Mesothelial cell of epicardium (in vitro differentiated cells): ENCODE measurements around the gene ME3. TPM values are rescaled to one million over a fixed set of nuclear protein-coding genes. Genes with fewer than 3 reads are reported as not detected.
A peak's percentile ranks its signal among the peaks of the same experiment; 100 is the strongest.

Experiments used
- DNase-seq, 2 experiments: peaks; one replicate each; pipeline ENCODE4 v3.0.0; 2021; ENCODE audit warnings: low spot score in 2 of 2; ENCODE audit not compliant: unreplicated experiment in 2 of 2
- H3K27ac Mint-ChIP-seq: 2 replicates; pipeline ENCODE4 v1.8.0; 2021; ENCODE audit warnings: mixed read lengths
- H3K27me3 Mint-ChIP-seq: 2 replicates; pipeline ENCODE4 v1.8.0; 2021; ENCODE audit warnings: low read depth, mixed read lengths
- H3K36me3 Mint-ChIP-seq: 2 replicates; pipeline ENCODE4 v1.8.0; 2021; ENCODE audit warnings: mixed read lengths
- H3K4me1 Mint-ChIP-seq: 2 replicates; pipeline ENCODE4 v1.8.0; 2021; ENCODE audit warnings: mixed read lengths
- H3K4me3 Mint-ChIP-seq: 2 replicates; pipeline ENCODE4 v1.8.0; 2021; ENCODE audit warnings: mild to moderate bottlenecking, moderate library complexity, mixed read lengths
- H3K9me3 Mint-ChIP-seq: 2 replicates; pipeline ENCODE4 v1.8.0; 2021; ENCODE audit warnings: mixed read lengths
- total RNA-seq: library from RNA; stranded (reverse); gene quantifications from 3 replicates; pipeline ENCODE4 v1.2.1, GENCODE V29; 2021
- TF ChIP-seq, protein P1 (sequence below): fragments of 200-600 bp; sonication (generic); IDR thresholded peaks from one replicate; pipeline ENCODE4 v1.5.0; 2021; ENCODE audit warnings: antibody characterized with exemption; ENCODE audit not compliant: unreplicated experiment

The ME3 gene
- total RNA-seq, 1 donor from 2014 or later = 11.8 TPM

DNA sequence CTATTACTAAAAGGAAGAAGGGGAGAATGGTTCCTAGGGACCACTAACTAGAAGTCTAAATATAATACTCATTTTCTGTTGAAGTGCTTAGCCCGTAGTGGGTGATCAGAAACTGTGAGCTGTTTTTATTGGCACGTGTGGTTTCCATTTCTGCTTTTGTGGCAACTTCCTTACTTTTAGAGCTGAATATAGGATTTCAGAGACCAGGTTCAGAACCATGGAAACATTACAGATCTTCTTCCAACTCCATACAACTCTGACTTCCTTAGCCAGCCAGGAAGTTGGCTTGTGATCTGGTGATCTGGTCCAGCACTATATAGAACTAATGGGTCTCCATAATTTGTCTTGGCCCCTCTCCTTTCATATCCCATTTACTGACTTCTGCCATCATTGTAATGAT is 2.6 kb upstream of the ME3 start:
- Mint-ChIP-seq H3K27ac (no peak overlapping the region), H3K4me1 (peaks cover 15% of the 10 kb centered on the region), H3K27me3 (peaks cover 48% of the 10 kb centered on the region), H3K9me3 (no peaks in the 10 kb centered on the region), H3K4me3 (no peak overlapping the region), H3K36me3 (no peaks in the 10 kb centered on the region)
- TF ChIP-seq, protein P1, sequence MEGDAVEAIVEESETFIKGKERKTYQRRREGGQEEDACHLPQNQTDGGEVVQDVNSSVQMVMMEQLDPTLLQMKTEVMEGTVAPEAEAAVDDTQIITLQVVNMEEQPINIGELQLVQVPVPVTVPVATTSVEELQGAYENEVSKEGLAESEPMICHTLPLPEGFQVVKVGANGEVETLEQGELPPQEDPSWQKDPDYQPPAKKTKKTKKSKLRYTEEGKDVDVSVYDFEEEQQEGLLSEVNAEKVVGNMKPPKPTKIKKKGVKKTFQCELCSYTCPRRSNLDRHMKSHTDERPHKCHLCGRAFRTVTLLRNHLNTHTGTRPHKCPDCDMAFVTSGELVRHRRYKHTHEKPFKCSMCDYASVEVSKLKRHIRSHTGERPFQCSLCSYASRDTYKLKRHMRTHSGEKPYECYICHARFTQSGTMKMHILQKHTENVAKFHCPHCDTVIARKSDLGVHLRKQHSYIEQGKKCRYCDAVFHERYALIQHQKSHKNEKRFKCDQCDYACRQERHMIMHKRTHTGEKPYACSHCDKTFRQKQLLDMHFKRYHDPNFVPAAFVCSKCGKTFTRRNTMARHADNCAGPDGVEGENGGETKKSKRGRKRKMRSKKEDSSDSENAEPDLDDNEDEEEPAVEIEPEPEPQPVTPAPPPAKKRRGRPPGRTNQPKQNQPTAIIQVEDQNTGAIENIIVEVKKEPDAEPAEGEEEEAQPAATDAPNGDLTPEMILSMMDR = no peak
- no peak for DNase-seq

DNA sequence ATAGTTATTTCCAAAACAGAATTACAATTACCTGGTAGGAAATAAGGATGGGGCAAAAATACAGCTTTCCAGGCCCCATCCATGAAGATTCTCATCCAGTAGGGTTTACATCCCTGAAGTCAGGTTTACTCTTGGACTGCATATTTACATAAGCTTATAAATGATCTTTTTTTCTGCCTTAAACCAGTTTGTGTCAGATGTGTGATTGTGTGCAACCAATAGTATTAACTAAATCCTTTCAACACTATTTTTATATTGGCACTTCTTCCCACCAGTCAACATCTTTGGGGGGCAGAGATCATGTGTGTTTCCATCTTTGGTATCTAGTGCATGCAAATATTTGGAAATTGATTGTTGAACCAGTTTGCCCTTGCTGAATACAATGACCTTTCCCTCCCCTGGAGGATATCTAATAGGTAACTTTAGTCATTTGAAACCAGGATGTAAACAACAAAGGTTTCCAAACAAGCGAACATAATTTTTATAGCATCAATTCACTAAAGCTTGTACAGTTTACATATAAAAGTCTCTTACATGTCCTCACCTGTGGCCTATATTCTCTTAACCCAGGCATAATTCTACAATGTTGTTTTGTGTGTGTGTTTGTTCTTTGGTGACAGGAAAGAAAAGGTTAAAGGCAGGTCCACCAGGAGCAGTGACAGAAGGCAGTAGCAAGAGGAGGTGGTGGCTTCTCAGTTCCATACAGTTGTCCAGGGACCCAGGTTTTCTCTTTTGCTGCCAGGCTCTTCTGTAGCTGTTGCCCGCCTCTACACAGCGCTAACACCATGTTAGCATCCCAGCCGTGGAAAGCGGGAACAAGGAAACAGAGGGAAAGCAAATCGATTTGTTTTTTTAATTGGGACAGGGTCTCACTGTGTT is 1.7 kb upstream of the ME3 start:
- DNase-seq = no peak
- peaks cover 15% of the 10 kb centered on the region for H3K4me1 Mint-ChIP-seq
- TF ChIP-seq, protein P1 = no peak
- peaks cover 57% of the 10 kb centered on the region for H3K27me3 Mint-ChIP-seq
- H3K9me3 Mint-ChIP-seq = no peaks in the 10 kb centered on the region
- H3K4me3 Mint-ChIP-seq = no peak overlapping the region
- no peak overlapping the region for H3K27ac Mint-ChIP-seq
- no peaks in the 10 kb centered on the region for H3K36me3 Mint-ChIP-seq

DNA sequence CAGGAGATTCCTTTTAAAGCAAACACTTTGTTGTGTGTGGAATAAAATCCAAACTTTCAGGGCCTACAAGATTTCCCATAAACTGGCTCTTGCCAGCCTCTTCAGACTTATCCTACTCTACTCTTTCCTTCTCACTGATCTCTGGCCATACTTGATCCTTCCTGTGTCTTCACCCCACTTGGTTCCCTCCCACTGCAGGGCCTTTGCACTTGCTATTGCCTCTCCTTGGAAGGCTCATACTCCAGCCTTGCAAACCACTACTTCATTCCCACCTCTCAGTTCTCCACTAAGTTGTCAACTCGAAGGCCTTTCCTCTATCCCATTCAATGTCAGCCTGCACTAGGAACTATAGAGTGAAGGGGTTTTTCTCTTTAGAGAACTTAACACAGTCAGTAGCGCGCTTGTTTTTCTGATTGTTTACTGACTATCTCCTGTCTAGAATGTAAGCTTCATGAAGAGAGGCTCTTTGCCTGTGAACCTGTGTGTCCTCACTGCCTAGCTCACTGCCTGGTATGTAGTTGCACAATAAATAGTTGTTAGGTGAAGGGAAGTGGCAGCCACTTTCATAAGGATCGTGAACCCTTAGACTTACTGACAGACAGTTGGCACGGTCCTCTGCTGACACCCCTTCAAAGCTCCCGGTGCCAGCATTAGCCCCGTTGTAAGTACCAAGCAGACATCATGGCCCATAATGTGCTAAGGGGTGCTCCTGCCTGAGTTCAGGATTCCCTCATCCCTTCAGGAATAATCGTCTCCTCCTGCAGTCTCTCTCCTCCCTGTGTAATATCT is 833 bp upstream of the ME3 start:
- TF ChIP-seq, protein P1 = no peak
- Mint-ChIP-seq H3K4me1 (peaks cover 8% of the 10 kb centered on the region), H3K4me3 (peak overlapping the region; percentile 76), H3K27ac (no peak overlapping the region), H3K9me3 (no peaks in the 10 kb centered on the region), H3K36me3 (no peaks in the 10 kb centered on the region), H3K27me3 (peaks cover 66% of the 10 kb centered on the region)
- no peak for DNase-seq

DNA sequence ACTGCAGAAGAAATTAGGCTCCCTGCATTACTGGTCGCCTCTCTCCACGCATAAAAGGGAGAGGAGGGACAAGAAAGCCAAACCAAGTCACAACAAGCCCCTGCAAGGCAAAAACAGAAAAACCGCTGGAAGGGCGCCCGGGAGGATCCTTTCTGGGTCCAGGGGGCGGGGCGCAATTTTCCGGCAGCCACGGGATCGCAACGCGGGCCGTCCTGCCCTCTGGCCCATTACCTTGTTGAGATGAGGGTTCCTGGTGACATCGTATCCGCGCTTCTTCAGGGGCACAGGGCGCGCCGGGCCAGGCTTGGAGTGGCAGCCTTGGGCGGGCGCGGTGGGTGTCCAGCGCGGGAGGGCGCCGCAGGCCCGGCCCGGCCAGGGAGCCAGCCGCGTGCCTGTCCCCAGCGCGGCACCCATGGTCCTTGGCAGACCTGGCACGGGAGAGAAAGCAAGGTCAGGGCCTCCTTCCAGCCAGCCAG is 847 bp downstream of the ME3 start:
- peaks cover 69% of the 10 kb centered on the region for H3K27me3 Mint-ChIP-seq
- H3K27ac Mint-ChIP-seq = no peak overlapping the region
- DNase-seq = peak in 1 of 2 experiments; percentile 42
- TF ChIP-seq, protein P1 = no peak
- peaks cover 8% of the 10 kb centered on the region for H3K4me1 Mint-ChIP-seq
- H3K4me3 Mint-ChIP-seq = peak overlapping the region; percentile 76
- H3K9me3 Mint-ChIP-seq = no peaks in the 10 kb centered on the region
- no peaks in the 10 kb centered on the region for H3K36me3 Mint-ChIP-seq

DNA sequence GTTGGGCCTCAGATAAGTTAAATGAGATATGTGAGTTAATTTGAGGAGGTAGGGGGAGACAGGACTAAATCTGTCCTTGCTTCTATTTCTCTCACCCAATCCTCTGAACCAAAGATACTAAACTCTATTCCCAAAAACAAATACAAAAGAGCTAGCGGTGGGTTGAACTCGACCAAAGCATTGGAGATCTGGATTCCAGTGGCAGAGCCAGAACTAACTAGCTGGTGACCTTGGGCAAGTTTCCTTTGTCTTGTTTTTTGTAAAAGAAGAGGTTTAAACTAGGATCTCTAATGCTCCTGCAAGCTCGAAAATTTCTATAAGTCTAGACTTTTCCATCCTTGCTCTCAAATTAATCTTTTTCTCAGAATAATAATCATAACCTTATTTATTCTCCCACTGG is 1.5 kb downstream of the ME3 start:
- Mint-ChIP-seq H3K36me3 (no peaks in the 10 kb centered on the region), H3K4me3 (peak overlapping the region; percentile 70), H3K4me1 (peaks cover 8% of the 10 kb centered on the region), H3K27me3 (peaks cover 66% of the 10 kb centered on the region), H3K27ac (no peak overlapping the region), H3K9me3 (no peaks in the 10 kb centered on the region)
- TF ChIP-seq, protein P1 = no peak
- no peak for DNase-seq
